Measurements from ENCODE around the gene CDKN1C. TPM values are rescaled to one million over a fixed set of nuclear protein-coding genes. Genes with fewer than 3 reads are reported as not detected.

Gene CDKN1C
- total and polyA plus RNA-seq, 5 donors = 16.1 to 27.6 (median 24.3) TPM

- H3K4me3 ChIP-seq (ENCODE audit: low read length) = peak overlapping the region; percentile 21
- DNase-seq = peak; percentile 62 to 70 (median 68)
- ATAC-seq = peak; percentile 17 to 43
- no peak overlapping the region for H3K27ac ChIP-seq (ENCODE audit: low read length)
- peaks cover 3% of the 10 kb centered on the region for H3K4me1 ChIP-seq (ENCODE audit: control insufficient read depth, insufficient read depth, low read length)
- no peaks in the 10 kb centered on the region for H3K27me3 ChIP-seq (ENCODE audit: control insufficient read depth, insufficient read depth)
- intact Hi-C loops (cut with DNase I) = no loop called here
- 2% methylated on average over 48 of the region's 48 CpGs for WGBS
- no peaks in the 10 kb centered on the region for H3K9me3 ChIP-seq (ENCODE audit: control insufficient read depth, low read length)
These were observed 44.0 kb upstream of the CDKN1C start for GRCh38 chr11:2929531-2929949.

GRCh38 chr11:2928605-2929530, 43.3 kb upstream of the CDKN1C start, which contains the start of gene PHLDA2:
Gene PHLDA2 (minus strand): TSS chr11:2929420. CDS start chr11:2929364, 56 bp downstream.
- peaks cover 3% of the 10 kb centered on the region for H3K4me1 ChIP-seq (ENCODE audit: control insufficient read depth, insufficient read depth, low read length)
- H3K4me3 ChIP-seq (ENCODE audit: low read length) = peak within 1 kb of the TSS; percentile 21
- 1% methylated on average over 111 of the region's 113 CpGs for WGBS
- H3K27ac ChIP-seq (ENCODE audit: low read length) = no peak within 1 kb of the TSS
- DNase-seq (peak; percentile 67 to 82 (median 78)), ATAC-seq (peak; percentile 4 to 13)
- no peaks in the 10 kb centered on the region for H3K9me3 ChIP-seq (ENCODE audit: control insufficient read depth, low read length)
- intact Hi-C loops (cut with DNase I) = no loop called here
- H3K27me3 ChIP-seq (ENCODE audit: control insufficient read depth, insufficient read depth) = no peaks in the 10 kb centered on the region

DNA sequence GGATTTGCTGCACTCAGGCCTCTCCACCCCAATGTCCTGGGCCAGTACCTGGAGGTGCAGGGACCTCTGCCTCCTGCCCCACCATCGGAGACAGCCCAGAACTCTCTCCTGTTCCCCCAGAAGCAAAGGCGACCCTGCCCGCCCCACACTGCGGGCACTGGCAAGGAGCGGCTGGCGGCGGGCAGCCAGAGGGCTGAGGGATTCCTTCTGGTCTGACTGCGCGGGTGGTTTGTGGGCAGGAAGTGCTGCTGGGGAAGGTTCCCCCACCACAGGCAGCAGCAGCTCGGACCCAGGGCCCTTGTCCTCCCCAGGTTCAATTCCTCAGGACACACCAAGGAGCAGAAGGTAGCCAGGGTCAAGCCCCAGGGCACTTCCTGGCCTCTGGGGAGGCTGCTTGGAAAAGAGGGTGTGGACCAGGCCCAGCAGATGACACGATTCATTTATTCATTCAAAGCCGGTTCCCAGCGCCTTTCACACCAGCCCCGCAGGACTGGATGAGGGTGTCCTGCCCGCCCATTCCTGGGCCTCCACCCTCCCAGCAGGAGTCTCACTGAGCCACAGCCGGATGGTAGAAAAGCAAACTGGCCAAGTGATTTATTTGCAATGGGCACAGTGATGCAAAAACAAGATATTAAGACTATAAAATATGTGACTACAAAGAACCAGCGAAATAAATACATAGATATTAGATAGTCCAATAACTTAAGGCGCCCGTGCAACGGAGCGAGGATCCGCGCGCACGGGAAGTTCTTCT, 42.5 kb upstream of the CDKN1C start:
- Histone ChIP-seq H3K27ac (ENCODE audit: low read length) (no peak overlapping the region), H3K4me1 (ENCODE audit: control insufficient read depth, insufficient read depth, low read length) (peaks cover 3% of the 10 kb centered on the region), H3K4me3 (ENCODE audit: low read length) (peak overlapping the region; percentile 21), H3K27me3 (ENCODE audit: control insufficient read depth, insufficient read depth) (no peaks in the 10 kb centered on the region), H3K9me3 (ENCODE audit: control insufficient read depth, low read length) (no peaks in the 10 kb centered on the region)
- WGBS = 45% methylated on average over 25 of the region's 25 CpGs
- ATAC-seq (no peak), DNase-seq (peak; percentile 18 to 55 (median 35))
- intact Hi-C loops (cut with DNase I) = no loop called here

GRCh38 chr11:2927121-2927800, 41.7 kb upstream of the CDKN1C start:
- H3K9me3 ChIP-seq (ENCODE audit: control insufficient read depth, low read length) = no peaks in the 10 kb centered on the region
- H3K4me3 ChIP-seq (ENCODE audit: low read length) = no peak overlapping the region
- 90% methylated on average over 12 of the region's 12 CpGs for WGBS
- intact Hi-C loops (cut with DNase I) = no loop called here
- no peaks in the 10 kb centered on the region for H3K27me3 ChIP-seq (ENCODE audit: control insufficient read depth, insufficient read depth)
- no peak overlapping the region for H3K27ac ChIP-seq (ENCODE audit: low read length)
- DNase-seq = peak; percentile 9 to 32 (median 27)
- H3K4me1 ChIP-seq (ENCODE audit: control insufficient read depth, insufficient read depth, low read length) = peaks cover 3% of the 10 kb centered on the region
- ATAC-seq = no peak

GRCh38 chr11:2926611-2927051, 41.1 kb upstream of the CDKN1C start:
- peak; percentile 11 to 45 (median 30) for DNase-seq
- no peak for ATAC-seq
- Histone ChIP-seq H3K4me3 (ENCODE audit: low read length) (no peak overlapping the region), H3K27ac (ENCODE audit: low read length) (no peak overlapping the region), H3K4me1 (ENCODE audit: control insufficient read depth, insufficient read depth, low read length) (peaks cover 3% of the 10 kb centered on the region), H3K27me3 (ENCODE audit: control insufficient read depth, insufficient read depth) (no peaks in the 10 kb centered on the region), H3K9me3 (ENCODE audit: control insufficient read depth, low read length) (no peaks in the 10 kb centered on the region)
- intact Hi-C loops (cut with DNase I) = no loop called here
- 89% methylated on average over 11 of the region's 11 CpGs for WGBS

DNA sequence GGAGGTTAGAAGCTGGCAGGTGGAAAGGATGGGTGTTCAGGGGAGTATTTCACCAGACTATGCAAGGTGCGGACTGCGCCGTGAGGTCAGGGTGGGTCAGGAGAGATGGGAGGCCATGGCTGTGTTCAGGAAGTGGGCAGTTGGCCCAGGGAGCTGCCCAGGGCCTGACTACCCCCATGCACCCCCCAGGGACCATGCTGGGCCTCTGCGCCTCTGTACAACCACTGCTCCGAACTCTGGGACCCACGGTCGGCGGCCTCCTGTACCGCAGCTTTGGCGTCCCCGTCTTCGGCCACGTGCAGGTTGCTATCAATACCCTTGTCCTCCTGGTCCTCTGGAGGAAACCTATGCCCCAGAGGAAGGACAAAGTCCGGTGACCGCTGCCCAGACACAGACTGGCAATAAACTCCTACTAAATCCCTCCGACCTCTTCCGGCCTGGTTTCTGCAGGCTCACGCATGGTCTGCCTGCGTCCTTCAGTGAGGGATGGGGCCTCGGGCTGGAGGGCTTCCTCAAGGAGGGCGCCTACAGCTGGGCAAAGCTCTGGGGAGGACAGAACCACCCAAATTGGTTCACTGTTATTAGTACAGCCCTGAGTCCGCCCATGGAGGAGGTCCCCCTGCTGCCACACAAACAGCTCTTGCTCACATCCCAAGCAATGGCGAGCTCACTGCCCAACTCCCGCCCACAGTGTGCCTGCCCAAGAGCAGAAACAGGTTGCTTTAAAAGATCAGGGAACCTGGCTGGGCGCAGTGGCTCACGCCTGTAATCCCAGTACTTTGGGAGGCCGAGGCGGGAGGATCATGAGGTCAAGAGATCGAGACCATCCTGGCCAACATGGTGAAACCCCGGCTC, 39.5 kb upstream of the CDKN1C start:
- WGBS = 91% methylated on average over 30 of the region's 30 CpGs
- Histone ChIP-seq H3K9me3 (ENCODE audit: control insufficient read depth, low read length) (no peaks in the 10 kb centered on the region), H3K4me3 (ENCODE audit: low read length) (no peak overlapping the region), H3K27me3 (ENCODE audit: control insufficient read depth, insufficient read depth) (no peaks in the 10 kb centered on the region), H3K4me1 (ENCODE audit: control insufficient read depth, insufficient read depth, low read length) (peaks cover 3% of the 10 kb centered on the region), H3K27ac (ENCODE audit: low read length) (no peak overlapping the region)
- DNase-seq = peak; percentile 10 to 51 (median 34)
- intact Hi-C loops (cut with DNase I) = no loop called here
- no peak for ATAC-seq

DNA sequence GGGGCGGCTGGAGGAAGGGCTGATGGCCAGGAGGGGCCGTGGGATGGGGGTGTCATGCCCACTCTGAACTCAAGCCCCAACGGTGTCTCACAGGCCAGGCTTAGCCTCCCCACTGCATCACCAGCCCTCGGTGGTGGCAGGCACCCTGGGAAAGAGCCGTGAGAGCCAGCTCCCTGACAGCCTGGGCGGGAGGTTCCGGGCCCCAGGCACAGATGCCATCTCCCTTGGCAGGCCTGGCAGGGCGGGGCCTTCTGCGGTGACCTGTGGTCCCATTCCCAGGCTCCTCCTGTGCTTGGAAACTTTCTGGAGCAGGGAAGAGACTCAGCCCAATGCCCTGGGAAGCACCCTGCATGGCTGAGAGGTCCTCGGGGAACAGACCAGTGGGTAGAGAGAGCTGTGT, 38.8 kb upstream of the CDKN1C start:
- intact Hi-C loops (cut with DNase I) = no loop called here
- peak in 1 of 2 donors; percentile 16 for ATAC-seq
- no peak overlapping the region for H3K4me3 ChIP-seq (ENCODE audit: low read length)
- H3K9me3 ChIP-seq (ENCODE audit: control insufficient read depth, low read length) = no peaks in the 10 kb centered on the region
- no peak overlapping the region for H3K27ac ChIP-seq (ENCODE audit: low read length)
- H3K4me1 ChIP-seq (ENCODE audit: control insufficient read depth, insufficient read depth, low read length) = no peaks in the 10 kb centered on the region
- peak in 1 of 3 donors; percentile 55 for DNase-seq
- no peaks in the 10 kb centered on the region for H3K27me3 ChIP-seq (ENCODE audit: control insufficient read depth, insufficient read depth)
- 65% methylated on average over 10 of the region's 10 CpGs for WGBS

GRCh38 chr11:2923446-2924375, 38.1 kb upstream of the CDKN1C start:
- Histone ChIP-seq H3K4me1 (ENCODE audit: control insufficient read depth, insufficient read depth, low read length) (no peaks in the 10 kb centered on the region), H3K27ac (ENCODE audit: low read length) (no peak overlapping the region), H3K9me3 (ENCODE audit: control insufficient read depth, low read length) (no peaks in the 10 kb centered on the region), H3K27me3 (ENCODE audit: control insufficient read depth, insufficient read depth) (no peaks in the 10 kb centered on the region), H3K4me3 (ENCODE audit: low read length) (no peak overlapping the region)
- WGBS = 78% methylated on average over 22 of the region's 22 CpGs
- intact Hi-C loops (cut with DNase I) = no loop called here
- ATAC-seq (no peak), DNase-seq (peak in 2 of 3 donors; percentile 42 to 60)

DNA sequence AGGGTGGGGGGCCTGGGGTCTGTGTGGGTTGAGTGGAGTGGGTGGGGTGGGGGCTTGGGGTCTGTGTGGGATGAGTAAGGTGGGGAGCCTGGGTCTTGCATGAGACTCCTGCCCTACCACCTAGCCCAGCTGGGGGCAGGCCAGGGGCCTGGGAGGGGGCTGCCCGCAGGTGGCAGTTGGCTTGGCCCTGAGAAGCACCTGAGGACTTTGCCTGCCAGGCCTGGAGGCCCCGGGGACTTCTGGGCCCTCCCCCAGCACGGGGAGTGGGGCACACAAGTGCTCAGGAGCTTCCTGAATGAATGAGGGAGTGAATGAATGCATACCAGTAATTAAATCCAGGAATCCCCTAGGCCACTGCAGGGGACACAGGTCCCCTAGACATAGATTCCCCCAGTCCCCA, 37.1 kb upstream of the CDKN1C start:
- H3K27ac ChIP-seq (ENCODE audit: low read length) = no peak overlapping the region
- intact Hi-C loops (cut with DNase I) = no loop called here
- DNase-seq (peak in 2 of 3 donors; percentile 15 to 52), ATAC-seq (no peak)
- no peaks in the 10 kb centered on the region for H3K27me3 ChIP-seq (ENCODE audit: control insufficient read depth, insufficient read depth)
- WGBS = 74% methylated on average over 3 of the region's 3 CpGs
- H3K4me3 ChIP-seq (ENCODE audit: low read length) = no peak overlapping the region
- H3K9me3 ChIP-seq (ENCODE audit: control insufficient read depth, low read length) = no peaks in the 10 kb centered on the region
- H3K4me1 ChIP-seq (ENCODE audit: control insufficient read depth, insufficient read depth, low read length) = no peaks in the 10 kb centered on the region

Data from right cardiac atrium (tissue), 5 donors.